Endothelial cell of umbilical vein (primary cell): ENCODE results near the gene TMPRSS3. TPM values are rescaled to one million over a fixed set of nuclear protein-coding genes. Genes with fewer than 3 reads are reported as not detected.

ENCODE experiments used
- BruUV-seq: library from RNA; stranded (reverse); fragments of 400-500 nt; replicated peaks from 2 replicates; lab custom pipeline; 2021; lab: Mats Ljungman, UMichigan
- CTCF ChIA-PET: fragments of 300-600, 350-600 bp; sonication (Branson Sonifier 250); formaldehyde crosslinking; loops from one replicate; lab custom pipeline; 2021; ENCODE audit warnings: antibody characterized with exemption, inconsistent platforms; lab: Charles Lee
- POLR2A ChIA-PET: fragments of 300-600, 350-600 bp; sonication (Branson Sonifier 250); formaldehyde crosslinking; loops from one replicate; lab custom pipeline; 2021; ENCODE audit warnings: antibody characterized with exemption, inconsistent platforms; lab: Charles Lee
- DNase-seq: peaks from one replicate; pipeline ENCODE4 v3.0.0-alpha.2; 2011; ENCODE audit warnings: low read depth, low spot score
- FAIRE-seq: peaks from 2 replicates; lab custom pipeline; 2011; peaks lifted over from hg19 to GRCh38; lab: Jason Lieb, UNC
- H2AFZ ChIP-seq: 2 replicates; pipeline ENCODE4 v1.6.0; 2012; ENCODE audit warnings: low read depth, low read length, control low read depth, inconsistent platforms
- H3K27ac ChIP-seq: 2 replicates; pipeline ENCODE4 v1.5.1; 2011; ENCODE audit warnings: low read depth, mild to moderate bottlenecking, control low read depth, low read length, moderate library complexity; ENCODE audit not compliant: insufficient read depth
- H3K27me3 ChIP-seq, 2 experiments: 2 replicates each; pipeline versions ENCODE4 v1.6.0 to v1.6.1; 2011; ENCODE audit warnings: low read length in 2 of 2, mixed read lengths in 1 of 2; ENCODE audit not compliant: control insufficient read depth in 2 of 2, insufficient read depth in 2 of 2
- H3K36me3 ChIP-seq, 2 experiments: 2 replicates in 1 of 2; 3 replicates in 1 of 2; pipeline ENCODE4 v1.5.1; 2011; ENCODE audit warnings: low read length in 2 of 2, mild to moderate bottlenecking in 1 of 2, moderate library complexity in 1 of 2; ENCODE audit not compliant: control insufficient read depth in 2 of 2, insufficient read depth in 2 of 2; ENCODE audit errors: extremely low read depth in 1 of 2
- H3K4me1 ChIP-seq: 3 replicates; pipeline ENCODE4 v1.5.1; 2011; ENCODE audit warnings: mild to moderate bottlenecking, low read length; ENCODE audit not compliant: control insufficient read depth, insufficient read depth; ENCODE audit errors: extremely low read depth
- H3K4me2 ChIP-seq: 2 replicates; pipeline ENCODE4 v1.6.1; 2011; ENCODE audit warnings: low read length, control low read depth, mixed read lengths; ENCODE audit not compliant: insufficient read depth
- H3K4me3 ChIP-seq, 3 experiments: fragments of 200-600 bp in 1 of 3; sonication (generic), shearing (Covaris generic) in 1 of 3; replicated peaks in 1 of 3; 2 replicates each; pipeline ENCODE4 v1.5.1; 2011 to 2016; ENCODE audit warnings: control low read depth in 3 of 3, low read length in 3 of 3, mild to moderate bottlenecking in 2 of 3, inconsistent platforms in 1 of 3, low read depth in 1 of 3, moderate library complexity in 1 of 3; ENCODE audit not compliant: insufficient read depth in 1 of 3
- H3K79me2 ChIP-seq: 2 replicates; pipeline ENCODE4 v1.6.0; 2012; ENCODE audit warnings: low read length, inconsistent platforms; ENCODE audit not compliant: control insufficient read depth, insufficient read depth
- H3K9ac ChIP-seq: replicated peaks from 2 replicates; pipeline ENCODE3; 2011; ENCODE audit warnings: low read length, control low read depth; ENCODE audit not compliant: insufficient read depth; ENCODE audit errors: extremely low read depth
- H3K9me1 ChIP-seq: replicated peaks from 3 replicates; pipeline ENCODE4 v1.6.0; 2011; ENCODE audit warnings: mild to moderate bottlenecking, low read length; ENCODE audit not compliant: control insufficient read depth, insufficient read depth; ENCODE audit errors: extremely low read depth
- H3K9me3 ChIP-seq: replicated peaks from 2 replicates; pipeline ENCODE4 v1.5.1; 2012; ENCODE audit warnings: low read length, inconsistent platforms; ENCODE audit not compliant: control insufficient read depth, insufficient read depth
- H4K20me1 ChIP-seq: replicated peaks from 2 replicates; pipeline ENCODE3; 2011; ENCODE audit warnings: mild to moderate bottlenecking, low read length; ENCODE audit not compliant: control insufficient read depth, insufficient read depth; ENCODE audit errors: extremely low read depth
- CTCF ChIP-seq, 2 donors: IDR thresholded peaks; 1 replicate in 1 of 2; 2 replicates in 1 of 2; pipeline ENCODE4 v1.5.1; 2011; ENCODE audit warnings: low read length in 2 of 2, mild to moderate bottlenecking in 2 of 2, moderate library complexity in 2 of 2, control low read depth in 1 of 2, inconsistent platforms in 1 of 2, low read depth in 1 of 2; ENCODE audit not compliant: insufficient read depth in 1 of 2; ENCODE audit errors: extremely low read depth in 1 of 2
- EZH2 ChIP-seq: IDR thresholded peaks from 2 replicates; pipeline ENCODE4 v1.6.1; 2012; ENCODE audit warnings: borderline replicate concordance, low read depth, mild to moderate bottlenecking, moderate library complexity, low read length, inconsistent platforms; ENCODE audit not compliant: severe bottlenecking
- FOS ChIP-seq: IDR thresholded peaks from 2 replicates; pipeline ENCODE4 v1.6.1; 2011; ENCODE audit warnings: mild to moderate bottlenecking, low read length, moderate library complexity, borderline replicate concordance; ENCODE audit not compliant: insufficient read depth
- GATA2 ChIP-seq: IDR thresholded peaks from 2 replicates; pipeline ENCODE4 v1.7.0; 2011; ENCODE audit warnings: low read depth, mild to moderate bottlenecking, moderate library complexity, mixed read lengths, low read length; ENCODE audit not compliant: insufficient read length, insufficient read depth
- JUN ChIP-seq: IDR thresholded peaks from 2 replicates; pipeline ENCODE4 v1.6.1; 2011; ENCODE audit warnings: borderline replicate concordance, low read depth; ENCODE audit not compliant: insufficient read length, insufficient read depth
- MYC ChIP-seq: IDR thresholded peaks from one replicate; pipeline ENCODE4 v1.6.1; 2011; ENCODE audit warnings: mild to moderate bottlenecking, low read depth, low read length
- POLR2A ChIP-seq: IDR thresholded peaks from 2 replicates; pipeline ENCODE4 v1.6.1; 2012; ENCODE audit warnings: low read depth, mild to moderate bottlenecking, control low read depth, low read length
- POLR2AphosphoS5 ChIP-seq: IDR thresholded peaks from 2 replicates; pipeline ENCODE4 v1.6.1; 2012; ENCODE audit warnings: low read depth, mild to moderate bottlenecking, control low read depth, low read length, moderate library complexity; ENCODE audit not compliant: insufficient read depth
- dilution Hi-C: fragments of 300-500 bp; cut with MboI; formaldehyde crosslinking; loops from one replicate; pipeline ENCODE4 v1.15.0; 2019; ENCODE audit warnings: low sequenced_read_pairs; ENCODE audit not compliant: extremely low pct_ligation_motif_present
- intact Hi-C: fragments of 100-400 bp; cut with micrococcal nuclease; formaldehyde crosslinking; loops from one replicate; pipeline ENCODE4 v1.10.0; 2022
- polyA plus RNA-seq, 4 experiments: library from polyadenylated mRNA; depleted of rRNA in 3 of 4; stranded (reverse) in 3 of 4; unstranded in 1 of 4; fragments of >200 nt; gene quantifications; 2 replicates each; pipeline versions ENCODE4 v1.2.1 to v1.2.3, GENCODE V29; 2011 to 2012; ENCODE audit warnings: missing spikeins in 1 of 4
- total RNA-seq: library from RNA; stranded (reverse); gene quantifications from 2 replicates; pipeline ENCODE4 v1.2.3, GENCODE V29; 2021
- TF ChIP-seq, protein P1 (sequence below): IDR thresholded peaks from 2 replicates; pipeline ENCODE4 v1.6.1; 2011; ENCODE audit not compliant: insufficient read depth, insufficient read length

TMPRSS3 gene
- total and polyA plus RNA-seq, 2 donors (not counting 3 experiments of a cell fraction or from before 2014, with no cell fraction given): not detected

DNA sequence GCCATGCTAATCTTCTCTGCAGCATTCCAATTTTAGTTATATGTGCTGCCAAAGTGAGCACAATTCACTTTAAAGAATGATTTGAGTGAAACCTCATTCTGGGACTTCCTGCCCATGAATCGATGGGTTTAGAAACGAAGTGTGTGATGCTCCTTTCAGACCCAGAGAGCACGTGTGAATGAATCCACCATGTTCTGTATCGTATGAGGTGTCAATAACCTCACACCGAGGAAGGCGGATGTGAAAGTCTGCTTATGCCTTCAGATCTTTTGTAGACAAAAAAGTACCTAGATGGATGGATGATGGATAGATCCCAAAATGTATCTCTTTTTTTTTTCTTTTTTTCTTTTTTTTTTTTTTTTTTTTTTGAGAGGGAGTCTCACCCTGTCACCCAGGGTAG lies 21.7 kb upstream of the TMPRSS3 start:
- POLR2A ChIA-PET: no interaction called here
- dilution Hi-C loops: no loop called here
- TF ChIP-seq MYC (no peak), JUN (no peak), GATA2 (no peak), POLR2A (no peak), POLR2AphosphoS5 (no peak), EZH2 (no peak), FOS (no peak), CTCF (IDR thresholded peaks at IDR 0.05; ENCODE audit: extremely low read depth in 1 of 2, insufficient read depth in 1 of 2, low read depth in 1 of 2, low read length in 2 of 2) (no peak)
- TF ChIP-seq, protein P1, sequence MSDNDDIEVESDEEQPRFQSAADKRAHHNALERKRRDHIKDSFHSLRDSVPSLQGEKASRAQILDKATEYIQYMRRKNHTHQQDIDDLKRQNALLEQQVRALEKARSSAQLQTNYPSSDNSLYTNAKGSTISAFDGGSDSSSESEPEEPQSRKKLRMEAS: no peak

More for the DNA sequence above, 21.7 kb upstream of the TMPRSS3 start:
- CTCF ChIA-PET: no interaction called here
- FAIRE-seq (no peak), DNase-seq (no peak)
- Histone ChIP-seq H3K27me3 (peaks cover 6 to 25% of the 10 kb centered on the region in 2 experiments), H3K9me3 (no peaks in the 10 kb centered on the region), H3K36me3 (no peaks in the 10 kb centered on the region), H3K4me3 (no peak overlapping the region), H3K4me1 (no peaks in the 10 kb centered on the region), H4K20me1 (no peaks in the 10 kb centered on the region), H3K9ac (no peak overlapping the region), H3K4me2 (no peak overlapping the region), H3K79me2 (no peaks in the 10 kb centered on the region), H3K27ac (no peak overlapping the region), H2AFZ (no peak overlapping the region), H3K9me1 (no peaks in the 10 kb centered on the region)
- intact Hi-C loops: no loop called here
- BruUV-seq: no TSS peak
